ENCODE data around the gene CPT1A.

The CPT1A gene

GRCh38 chr11:68783216-68783821 is 58.4 kb downstream of the CPT1A start:
- no peak for FAIRE-seq

GRCh38 chr11:68782711-68783110 is 59.0 kb downstream of the CPT1A start:
- no peak for FAIRE-seq

- no peak for FAIRE-seq
Measured at GRCh38 chr11:68780829-68781228, 60.9 kb downstream of the CPT1A start.

GRCh38 chr11:68778205-68778604 is 63.5 kb downstream of the CPT1A start:
- FAIRE-seq: no peak

GRCh38 chr11:68776442-68777235 is 65.1 kb downstream of the CPT1A start:
- no peak for FAIRE-seq

DNA sequence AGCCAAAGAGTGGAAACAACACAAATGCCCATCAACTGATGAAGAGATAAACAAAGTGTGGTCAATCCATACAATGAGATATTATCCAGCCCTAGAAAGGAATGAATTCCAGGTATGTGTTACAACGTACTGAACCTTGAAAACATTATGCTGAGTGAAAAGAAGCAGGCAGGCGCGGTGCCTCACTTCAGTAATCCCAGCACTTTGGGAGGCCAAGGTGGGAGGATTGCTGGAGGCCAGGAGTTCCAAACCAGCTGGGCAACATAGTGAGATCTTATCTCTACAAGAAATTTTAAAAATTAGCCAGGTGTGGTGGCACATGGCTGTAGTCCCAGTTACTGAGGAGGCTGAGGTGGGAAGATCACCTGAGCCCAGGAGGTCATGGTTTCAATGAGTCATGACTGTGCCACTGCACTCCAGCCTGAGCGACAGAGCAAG is 65.7 kb downstream of the CPT1A start:
- FAIRE-seq: no peak

DNA sequence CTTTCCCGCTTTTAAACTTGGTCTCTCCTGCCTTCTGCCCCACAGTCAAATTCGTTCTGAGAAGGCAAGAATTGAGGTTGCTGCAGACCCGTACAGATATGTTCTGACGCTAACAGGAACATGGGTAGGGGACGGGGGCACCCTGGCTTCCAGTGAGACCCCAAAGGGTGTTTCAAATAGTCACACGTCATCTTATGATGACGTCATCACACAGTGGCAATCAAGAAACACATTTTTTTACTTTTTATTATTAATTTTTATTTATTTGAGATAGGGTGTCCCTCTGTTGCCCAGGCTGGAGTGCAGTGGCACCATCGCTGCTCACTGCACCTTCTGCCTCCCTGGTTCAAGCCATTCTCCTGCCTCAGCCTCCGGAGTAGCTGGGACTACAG is 67.5 kb downstream of the CPT1A start:
- FAIRE-seq: no peak

- no peak for FAIRE-seq
Measured at GRCh38 chr11:68773521-68774193, 68.1 kb downstream of the CPT1A start.

DNA sequence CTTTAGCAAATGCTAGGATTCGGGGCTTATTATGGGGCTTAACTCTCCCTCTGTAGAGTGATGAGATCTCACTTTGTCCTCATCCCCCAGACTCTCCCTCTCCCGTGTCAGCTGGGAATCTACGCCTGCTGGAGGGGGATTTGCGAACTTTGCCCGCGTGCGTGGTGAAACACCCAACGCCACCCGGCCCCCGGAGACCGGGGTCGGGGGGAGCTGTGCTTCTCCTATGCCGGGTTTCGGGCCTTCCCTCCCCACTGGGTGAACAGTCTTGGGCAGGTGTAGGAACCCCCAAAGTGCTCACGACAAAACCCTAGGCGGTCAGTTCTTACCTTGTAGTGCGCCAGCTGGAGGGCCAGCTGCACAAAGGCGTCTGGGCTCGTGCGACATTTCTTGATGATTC is 68.8 kb downstream of the CPT1A start:
- FAIRE-seq: no peak

- FAIRE-seq: no peak
Measured at GRCh38 chr11:68770781-68771180, 70.9 kb downstream of the CPT1A start.

- FAIRE-seq: no peak
Measured at GRCh38 chr11:68767672-68768071, 74.0 kb downstream of the CPT1A start.

- no peak for FAIRE-seq
Measured at GRCh38 chr11:68766786-68767185, 74.9 kb downstream of the CPT1A start.

GRCh38 chr11:68764746-68765145 is 77.0 kb downstream of the CPT1A start:
- FAIRE-seq: no peak

DNA sequence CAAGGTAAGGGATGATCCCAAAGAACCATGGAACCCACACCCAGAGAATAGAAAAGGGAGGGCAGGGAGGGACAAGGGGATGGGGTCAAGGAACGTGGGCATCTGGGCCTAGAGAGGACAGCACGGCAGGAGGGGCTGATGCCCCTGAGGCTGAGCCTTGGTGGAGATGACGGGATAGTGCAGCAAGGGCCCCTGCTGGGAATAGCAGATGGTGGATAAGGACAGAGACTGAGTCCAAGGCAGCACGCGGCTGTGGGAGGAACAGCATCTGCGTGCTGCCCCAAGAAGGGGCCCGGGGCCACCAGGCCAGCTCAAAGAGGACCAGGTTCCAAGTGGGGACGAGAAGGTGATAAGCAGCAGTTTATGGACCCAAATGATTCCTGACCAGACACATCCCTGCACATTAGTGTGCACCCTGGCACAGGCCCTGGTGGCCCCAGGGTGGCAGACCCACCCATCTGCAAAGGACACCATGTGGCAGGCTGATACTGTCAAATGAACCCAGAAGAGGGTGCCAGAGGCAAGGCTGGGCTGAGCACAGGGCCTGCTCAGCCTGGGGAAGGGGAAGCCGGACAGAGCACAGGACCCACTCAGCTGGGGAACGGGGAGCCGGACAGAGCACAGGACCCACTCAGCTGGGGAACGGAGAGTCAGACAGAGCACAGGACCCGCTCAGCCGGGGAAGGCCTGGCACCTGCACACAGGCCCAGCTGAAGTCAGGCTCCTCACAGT is 77.6 kb downstream of the CPT1A start:
- no peak for FAIRE-seq

GRCh38 chr11:68763181-68763721 is 78.5 kb downstream of the CPT1A start:
- no peak for FAIRE-seq

- FAIRE-seq: no peak
Measured at GRCh38 chr11:68762481-68762880, 79.2 kb downstream of the CPT1A start.

DNA sequence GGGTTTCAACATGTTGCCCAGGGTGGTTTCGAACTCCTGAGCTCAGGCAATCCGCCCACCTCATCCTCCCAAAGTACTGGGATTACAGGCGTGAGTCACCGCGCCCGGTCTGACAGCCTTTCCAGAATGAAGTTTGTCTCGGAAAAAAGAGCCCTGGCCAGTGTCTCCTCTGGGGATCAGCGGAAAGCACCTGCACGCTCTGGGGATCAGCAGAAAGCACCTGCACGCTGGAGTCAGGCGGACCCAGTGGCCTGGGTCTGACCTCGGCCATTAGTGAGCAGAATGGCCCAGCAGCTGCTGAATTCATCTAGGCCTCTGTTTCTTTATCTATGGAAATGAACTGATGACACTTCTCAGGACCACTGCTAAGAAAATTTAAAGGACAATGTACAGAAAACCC is 79.9 kb downstream of the CPT1A start:
- FAIRE-seq: no peak

- no peak for FAIRE-seq
Measured at GRCh38 chr11:68759991-68760390, 81.7 kb downstream of the CPT1A start.

- FAIRE-seq: no peak
Measured at GRCh38 chr11:68757711-68758110, 84.0 kb downstream of the CPT1A start.

DNA sequence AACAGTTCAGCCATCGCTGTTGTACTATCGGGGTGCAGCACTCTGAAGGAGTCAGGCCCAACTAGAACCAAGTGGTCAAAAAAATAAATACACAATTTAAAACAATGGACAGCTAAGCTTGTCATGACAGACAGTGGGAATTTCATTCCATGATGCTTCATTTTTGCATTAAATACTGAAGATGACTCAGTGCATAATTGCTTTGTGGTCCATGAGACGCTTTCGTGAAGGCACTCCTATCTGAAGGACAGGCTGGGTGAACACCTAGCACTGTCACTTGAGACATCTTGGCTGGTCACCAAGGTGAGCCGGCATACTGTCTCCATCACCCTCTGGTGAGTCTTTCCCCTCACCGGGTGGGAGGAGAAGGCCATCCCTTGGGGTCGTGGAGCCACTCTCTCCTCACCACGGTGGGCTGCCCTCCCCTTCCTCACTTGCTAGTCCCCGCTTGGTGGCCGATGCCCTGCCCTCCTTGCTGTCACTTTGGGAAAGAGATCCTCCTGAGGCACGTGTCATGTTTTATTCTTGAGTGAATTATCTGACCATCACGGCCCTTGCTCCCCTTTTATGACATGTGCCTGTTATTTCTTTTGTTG is 85.4 kb downstream of the CPT1A start:
- FAIRE-seq: no peak

GRCh38 chr11:68753300-68753699 is 88.4 kb downstream of the CPT1A start:
- no peak for FAIRE-seq

GRCh38 chr11:68751331-68751856 is 90.3 kb downstream of the CPT1A start, which contains the start of gene TESMIN:
Gene TESMIN (minus strand): TSS chr11:68751520. CDS start chr11:68750660, 860 bp downstream.
- FAIRE-seq: no peak

All from endometrium (tissue), 2 donors.